ENCODE data around the gene KIAA1217.

KIAA1217 gene

GRCh38 chr10:24239289-24240040, 30.5 kb downstream of the KIAA1217 start:
- Histone ChIP-seq H3K36me3 (ENCODE audit: control insufficient read depth in 1 of 2, insufficient read depth in 2 of 2, low read length in 2 of 2) (no peaks in the 10 kb centered on the region), H3K4me3 (ENCODE audit: low read depth in 1 of 2, low read length in 2 of 2) (peak overlapping the region; percentile 58 to 60), H3K9me3 (ENCODE audit: control insufficient read depth in 1 of 2, low read length in 2 of 2) (no peaks in the 10 kb centered on the region), H3K4me1 (ENCODE audit: control insufficient read depth in 1 of 2, insufficient read depth in 2 of 2, low read length in 2 of 2) (peaks cover 10 to 19% of the 10 kb centered on the region in 2 donors), H3K27ac (ENCODE audit: low read depth, low read length) (no peak overlapping the region), H3K27me3 (ENCODE audit: control insufficient read depth in 1 of 2, insufficient read depth in 2 of 2, low read length in 2 of 2) (no peaks in the 10 kb centered on the region), H3K9ac (ENCODE audit: low read depth in 1 of 2, low read length in 2 of 2) (peak overlapping the region in 1 of 2 donors; percentile 23)

GRCh38 chr10:24240041-24240751, 31.3 kb downstream of the KIAA1217 start:
- H3K4me3 ChIP-seq (ENCODE audit: low read depth in 1 of 2, low read length in 2 of 2) = no peak overlapping the region
- H3K9ac ChIP-seq (ENCODE audit: low read depth in 1 of 2, low read length in 2 of 2) = no peak overlapping the region
- H3K27ac ChIP-seq (ENCODE audit: low read depth, low read length) = no peak overlapping the region
- H3K27me3 ChIP-seq (ENCODE audit: control insufficient read depth in 1 of 2, insufficient read depth in 2 of 2, low read length in 2 of 2) = no peaks in the 10 kb centered on the region
- no peaks in the 10 kb centered on the region for H3K36me3 ChIP-seq (ENCODE audit: control insufficient read depth in 1 of 2, insufficient read depth in 2 of 2, low read length in 2 of 2)
- no peaks in the 10 kb centered on the region for H3K9me3 ChIP-seq (ENCODE audit: control insufficient read depth in 1 of 2, low read length in 2 of 2)
- peaks cover 10 to 19% of the 10 kb centered on the region in 2 donors for H3K4me1 ChIP-seq (ENCODE audit: control insufficient read depth in 1 of 2, insufficient read depth in 2 of 2, low read length in 2 of 2)

GRCh38 chr10:24241536-24242040, 32.6 kb downstream of the KIAA1217 start:
- Histone ChIP-seq H3K9me3 (ENCODE audit: control insufficient read depth in 1 of 2, low read length in 2 of 2) (no peaks in the 10 kb centered on the region), H3K27me3 (ENCODE audit: control insufficient read depth in 1 of 2, insufficient read depth in 2 of 2, low read length in 2 of 2) (no peaks in the 10 kb centered on the region), H3K36me3 (ENCODE audit: control insufficient read depth in 1 of 2, insufficient read depth in 2 of 2, low read length in 2 of 2) (no peaks in the 10 kb centered on the region), H3K4me1 (ENCODE audit: control insufficient read depth in 1 of 2, insufficient read depth in 2 of 2, low read length in 2 of 2) (peaks cover 10 to 19% of the 10 kb centered on the region in 2 donors), H3K27ac (ENCODE audit: low read depth, low read length) (no peak overlapping the region), H3K4me3 (ENCODE audit: low read depth in 1 of 2, low read length in 2 of 2) (no peak overlapping the region), H3K9ac (ENCODE audit: low read depth in 1 of 2, low read length in 2 of 2) (no peak overlapping the region)

- H3K27me3 ChIP-seq (ENCODE audit: control insufficient read depth in 1 of 2, insufficient read depth in 2 of 2, low read length in 2 of 2) = no peaks in the 10 kb centered on the region
- no peaks in the 10 kb centered on the region for H3K9me3 ChIP-seq (ENCODE audit: control insufficient read depth in 1 of 2, low read length in 2 of 2)
- H3K9ac ChIP-seq (ENCODE audit: low read depth in 1 of 2, low read length in 2 of 2) = no peak overlapping the region
- H3K4me1 ChIP-seq (ENCODE audit: control insufficient read depth in 1 of 2, insufficient read depth in 2 of 2, low read length in 2 of 2) = peaks cover 10 to 13% of the 10 kb centered on the region in 2 donors
- H3K27ac ChIP-seq (ENCODE audit: low read depth, low read length) = no peak overlapping the region
- no peaks in the 10 kb centered on the region for H3K36me3 ChIP-seq (ENCODE audit: control insufficient read depth in 1 of 2, insufficient read depth in 2 of 2, low read length in 2 of 2)
- no peak overlapping the region for H3K4me3 ChIP-seq (ENCODE audit: low read depth in 1 of 2, low read length in 2 of 2)
Measured at GRCh38 chr10:24242562-24242961, 33.6 kb downstream of the KIAA1217 start.

GRCh38 chr10:24246365-24246764, 37.4 kb downstream of the KIAA1217 start:
- Histone ChIP-seq H3K4me1 (ENCODE audit: control insufficient read depth in 1 of 2, insufficient read depth in 2 of 2, low read length in 2 of 2) (no peaks in the 10 kb centered on the region), H3K27me3 (ENCODE audit: control insufficient read depth in 1 of 2, insufficient read depth in 2 of 2, low read length in 2 of 2) (no peaks in the 10 kb centered on the region), H3K4me3 (ENCODE audit: low read depth in 1 of 2, low read length in 2 of 2) (no peak overlapping the region), H3K9ac (ENCODE audit: low read depth in 1 of 2, low read length in 2 of 2) (no peak overlapping the region), H3K9me3 (ENCODE audit: control insufficient read depth in 1 of 2, low read length in 2 of 2) (no peaks in the 10 kb centered on the region), H3K27ac (ENCODE audit: low read depth, low read length) (no peak overlapping the region), H3K36me3 (ENCODE audit: control insufficient read depth in 1 of 2, insufficient read depth in 2 of 2, low read length in 2 of 2) (no peaks in the 10 kb centered on the region)

GRCh38 chr10:24247841-24248240, 38.9 kb downstream of the KIAA1217 start:
- Histone ChIP-seq H3K27me3 (ENCODE audit: control insufficient read depth in 1 of 2, insufficient read depth in 2 of 2, low read length in 2 of 2) (no peaks in the 10 kb centered on the region), H3K36me3 (ENCODE audit: control insufficient read depth in 1 of 2, insufficient read depth in 2 of 2, low read length in 2 of 2) (no peaks in the 10 kb centered on the region), H3K4me3 (ENCODE audit: low read depth in 1 of 2, low read length in 2 of 2) (no peak overlapping the region), H3K9me3 (ENCODE audit: control insufficient read depth in 1 of 2, low read length in 2 of 2) (no peaks in the 10 kb centered on the region), H3K9ac (ENCODE audit: low read depth in 1 of 2, low read length in 2 of 2) (no peak overlapping the region), H3K27ac (ENCODE audit: low read depth, low read length) (no peak overlapping the region), H3K4me1 (ENCODE audit: control insufficient read depth in 1 of 2, insufficient read depth in 2 of 2, low read length in 2 of 2) (no peaks in the 10 kb centered on the region)

GRCh38 chr10:24249829-24250415, 41.0 kb downstream of the KIAA1217 start:
- H3K27ac ChIP-seq (ENCODE audit: low read depth, low read length) = no peak overlapping the region
- no peaks in the 10 kb centered on the region for H3K4me1 ChIP-seq (ENCODE audit: control insufficient read depth in 1 of 2, insufficient read depth in 2 of 2, low read length in 2 of 2)
- H3K9ac ChIP-seq (ENCODE audit: low read depth in 1 of 2, low read length in 2 of 2) = no peak overlapping the region
- no peak overlapping the region for H3K4me3 ChIP-seq (ENCODE audit: low read depth in 1 of 2, low read length in 2 of 2)
- H3K9me3 ChIP-seq (ENCODE audit: control insufficient read depth in 1 of 2, low read length in 2 of 2) = no peaks in the 10 kb centered on the region
- no peaks in the 10 kb centered on the region for H3K36me3 ChIP-seq (ENCODE audit: control insufficient read depth in 1 of 2, insufficient read depth in 2 of 2, low read length in 2 of 2)
- H3K27me3 ChIP-seq (ENCODE audit: control insufficient read depth in 1 of 2, insufficient read depth in 2 of 2, low read length in 2 of 2) = no peaks in the 10 kb centered on the region

- Histone ChIP-seq H3K4me3 (ENCODE audit: low read depth in 1 of 2, low read length in 2 of 2) (no peak overlapping the region), H3K27ac (ENCODE audit: low read depth, low read length) (no peak overlapping the region), H3K27me3 (ENCODE audit: control insufficient read depth in 1 of 2, insufficient read depth in 2 of 2, low read length in 2 of 2) (no peaks in the 10 kb centered on the region), H3K9ac (ENCODE audit: low read depth in 1 of 2, low read length in 2 of 2) (no peak overlapping the region), H3K36me3 (ENCODE audit: control insufficient read depth in 1 of 2, insufficient read depth in 2 of 2, low read length in 2 of 2) (no peaks in the 10 kb centered on the region), H3K9me3 (ENCODE audit: control insufficient read depth in 1 of 2, low read length in 2 of 2) (no peaks in the 10 kb centered on the region), H3K4me1 (ENCODE audit: control insufficient read depth in 1 of 2, insufficient read depth in 2 of 2, low read length in 2 of 2) (no peaks in the 10 kb centered on the region)
Measured at GRCh38 chr10:24251547-24251946, 42.6 kb downstream of the KIAA1217 start.

- no peaks in the 10 kb centered on the region for H3K4me1 ChIP-seq (ENCODE audit: control insufficient read depth in 1 of 2, insufficient read depth in 2 of 2, low read length in 2 of 2)
- no peak overlapping the region for H3K9ac ChIP-seq (ENCODE audit: low read depth in 1 of 2, low read length in 2 of 2)
- no peaks in the 10 kb centered on the region for H3K9me3 ChIP-seq (ENCODE audit: control insufficient read depth in 1 of 2, low read length in 2 of 2)
- H3K4me3 ChIP-seq (ENCODE audit: low read depth in 1 of 2, low read length in 2 of 2) = no peak overlapping the region
- H3K27ac ChIP-seq (ENCODE audit: low read depth, low read length) = no peak overlapping the region
- H3K27me3 ChIP-seq (ENCODE audit: control insufficient read depth in 1 of 2, insufficient read depth in 2 of 2, low read length in 2 of 2) = no peaks in the 10 kb centered on the region
- H3K36me3 ChIP-seq (ENCODE audit: control insufficient read depth in 1 of 2, insufficient read depth in 2 of 2, low read length in 2 of 2) = no peaks in the 10 kb centered on the region
Measured at GRCh38 chr10:24254180-24254579, 45.2 kb downstream of the KIAA1217 start.

Data from duodenal mucosa (tissue), 2 donors.